Measurements from ENCODE around the gene CELSR1. TPM values are rescaled to one million over a fixed set of nuclear protein-coding genes. Genes with fewer than 3 reads are reported as not detected.

Gene CELSR1
- total RNA-seq, 2 experiments from 2014 or later = 0.08 TPM; not detected in 1

DNA sequence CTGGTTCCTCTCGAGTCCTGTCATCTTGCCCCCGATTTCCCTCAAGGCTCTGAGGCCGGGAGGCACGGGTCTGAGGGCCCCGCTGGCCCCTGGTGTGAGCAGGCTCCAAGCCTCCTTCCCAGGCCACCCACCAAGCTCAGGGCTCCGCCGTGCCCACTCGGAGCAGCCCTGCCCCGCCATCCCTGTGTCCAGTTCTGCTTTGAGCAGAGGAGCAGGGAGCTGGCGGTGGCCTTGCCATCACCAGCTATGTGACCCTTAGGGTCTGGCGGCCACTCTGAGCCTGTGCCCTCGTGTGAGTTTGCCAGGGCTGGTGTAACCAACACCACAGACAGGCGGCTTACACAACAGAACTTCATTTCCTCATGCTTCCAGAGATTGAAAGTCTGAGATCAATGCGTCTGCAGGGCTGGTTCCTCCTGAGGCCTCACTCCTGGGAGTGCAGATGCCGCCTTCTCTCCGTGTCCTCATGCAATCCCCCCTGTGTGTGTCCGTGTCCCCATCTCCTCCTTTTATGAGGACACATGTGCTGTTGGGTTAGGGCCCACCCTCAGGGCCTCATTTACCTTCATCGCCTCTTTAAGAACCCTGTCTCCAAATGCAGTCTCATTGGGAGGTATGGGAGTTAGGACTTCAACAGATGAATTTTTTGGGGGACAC lies 36.5 kb upstream of the CELSR1 start:
- CTCF ChIA-PET = no interaction called here
- no peak for DNase-seq
- POLR2A ChIA-PET = no interaction called here
- no peak for ATAC-seq
- H3K27me3 Mint-ChIP-seq (ENCODE audit: low read depth) = no peaks in the 10 kb centered on the region
- peaks cover 30% of the 10 kb centered on the region for H3K4me1 Mint-ChIP-seq (ENCODE audit: low read depth)
- peaks cover 6% of the 10 kb centered on the region for H3K36me3 Mint-ChIP-seq (ENCODE audit: low read depth)
- no peak overlapping the region for H3K4me3 Mint-ChIP-seq
- peaks cover 11% of the 10 kb centered on the region for H3K9me3 Mint-ChIP-seq (ENCODE audit: insufficient read depth)
- H3K27ac Mint-ChIP-seq = no peak overlapping the region

DNA sequence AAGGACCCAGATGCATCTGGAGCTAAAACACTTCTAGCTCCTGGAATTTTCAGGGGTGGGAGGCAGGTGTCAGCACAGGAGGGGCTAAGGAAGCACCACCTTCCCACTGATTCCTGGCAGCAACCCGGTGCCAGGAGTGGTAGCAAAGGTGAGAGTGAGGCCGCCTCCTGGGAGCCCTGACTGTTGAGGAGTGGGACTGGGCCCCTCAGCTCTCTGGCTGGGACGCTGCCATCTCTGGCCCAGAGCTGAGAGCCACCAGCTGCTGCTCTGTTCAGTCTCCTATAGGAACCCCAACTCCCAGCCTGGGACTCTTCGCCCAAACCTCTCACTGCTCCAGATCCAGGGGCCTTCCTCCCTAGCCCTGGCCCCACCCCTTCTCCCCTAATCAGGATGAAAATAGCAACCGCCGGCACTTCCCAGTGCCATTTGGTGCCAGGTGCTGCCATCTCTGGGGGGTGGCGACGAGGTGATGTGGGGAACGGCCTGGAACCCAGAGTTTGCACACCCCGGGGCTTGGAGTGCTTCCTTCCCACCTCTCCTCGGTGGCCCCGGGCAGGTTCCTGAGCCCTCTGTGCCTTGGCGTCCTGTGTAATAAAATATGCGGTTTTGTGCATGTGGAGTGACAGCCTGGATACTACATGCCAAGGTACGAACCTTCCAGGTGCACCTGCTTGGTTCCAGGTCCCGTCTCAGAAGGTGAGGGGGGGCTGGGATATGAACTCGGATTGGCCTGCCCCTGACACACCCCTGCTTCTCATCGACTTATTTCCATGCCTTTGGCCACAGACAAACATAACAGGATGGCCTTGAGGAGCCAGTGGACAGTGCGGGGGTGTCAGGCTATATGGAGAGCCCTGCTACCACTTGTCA lies 35.7 kb upstream of the CELSR1 start:
- POLR2A ChIA-PET = no interaction called here
- DNase-seq (no peak), ATAC-seq (no peak)
- CTCF ChIA-PET = interaction anchor here (1.8 kb wide), 1 partner anchor 9 kb away, joined by 8 read pairs; no protein-coding TSS in a partner anchor
- Mint-ChIP-seq H3K36me3 (ENCODE audit: low read depth) (peaks cover 6% of the 10 kb centered on the region), H3K4me1 (ENCODE audit: low read depth) (peaks cover 22% of the 10 kb centered on the region), H3K4me3 (no peak overlapping the region), H3K9me3 (ENCODE audit: insufficient read depth) (peaks cover 11% of the 10 kb centered on the region), H3K27me3 (ENCODE audit: low read depth) (no peaks in the 10 kb centered on the region), H3K27ac (no peak overlapping the region)

DNA sequence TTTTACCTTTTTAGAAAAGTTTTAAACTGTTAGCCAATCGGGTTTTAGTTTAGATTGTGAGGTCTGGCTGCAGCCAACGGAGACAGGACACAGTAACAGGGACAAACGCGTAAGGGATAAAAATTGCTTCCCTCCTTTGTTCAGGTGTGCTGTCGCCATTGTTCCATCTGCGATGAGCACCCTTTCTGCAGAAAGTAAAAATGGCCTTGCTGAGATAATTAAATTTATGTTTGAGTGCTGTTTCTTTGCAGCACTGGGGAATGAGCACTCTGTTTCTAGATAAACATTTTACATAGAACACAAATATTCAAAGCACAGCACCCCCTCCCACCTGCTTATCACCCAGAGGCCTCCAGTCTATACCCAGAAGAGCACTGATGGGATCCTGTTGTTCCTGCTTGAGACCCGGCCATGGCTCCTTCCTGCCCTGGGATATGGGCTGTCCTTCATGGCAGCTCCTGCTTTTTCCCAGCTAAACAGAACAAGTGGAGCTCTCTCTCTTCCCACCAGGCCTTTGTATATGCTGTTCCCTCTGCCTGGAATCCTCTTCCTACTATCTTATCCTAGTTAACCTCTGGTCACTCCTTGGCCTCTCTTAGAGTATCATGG lies 34.3 kb upstream of the CELSR1 start:
- peaks cover 16% of the 10 kb centered on the region for H3K4me1 Mint-ChIP-seq (ENCODE audit: low read depth)
- H3K27ac Mint-ChIP-seq = no peak overlapping the region
- no peak overlapping the region for H3K4me3 Mint-ChIP-seq
- ATAC-seq (no peak), DNase-seq (no peak)
- peaks cover 4% of the 10 kb centered on the region for H3K36me3 Mint-ChIP-seq (ENCODE audit: low read depth)
- peaks cover 11% of the 10 kb centered on the region for H3K9me3 Mint-ChIP-seq (ENCODE audit: insufficient read depth)
- ChIA-PET POLR2A (no interaction called here), CTCF (interaction anchor here (1.8 kb wide), 1 partner anchor 8 kb away, joined by 8 read pairs; no protein-coding TSS in a partner anchor)
- no peaks in the 10 kb centered on the region for H3K27me3 Mint-ChIP-seq (ENCODE audit: low read depth)

DNA sequence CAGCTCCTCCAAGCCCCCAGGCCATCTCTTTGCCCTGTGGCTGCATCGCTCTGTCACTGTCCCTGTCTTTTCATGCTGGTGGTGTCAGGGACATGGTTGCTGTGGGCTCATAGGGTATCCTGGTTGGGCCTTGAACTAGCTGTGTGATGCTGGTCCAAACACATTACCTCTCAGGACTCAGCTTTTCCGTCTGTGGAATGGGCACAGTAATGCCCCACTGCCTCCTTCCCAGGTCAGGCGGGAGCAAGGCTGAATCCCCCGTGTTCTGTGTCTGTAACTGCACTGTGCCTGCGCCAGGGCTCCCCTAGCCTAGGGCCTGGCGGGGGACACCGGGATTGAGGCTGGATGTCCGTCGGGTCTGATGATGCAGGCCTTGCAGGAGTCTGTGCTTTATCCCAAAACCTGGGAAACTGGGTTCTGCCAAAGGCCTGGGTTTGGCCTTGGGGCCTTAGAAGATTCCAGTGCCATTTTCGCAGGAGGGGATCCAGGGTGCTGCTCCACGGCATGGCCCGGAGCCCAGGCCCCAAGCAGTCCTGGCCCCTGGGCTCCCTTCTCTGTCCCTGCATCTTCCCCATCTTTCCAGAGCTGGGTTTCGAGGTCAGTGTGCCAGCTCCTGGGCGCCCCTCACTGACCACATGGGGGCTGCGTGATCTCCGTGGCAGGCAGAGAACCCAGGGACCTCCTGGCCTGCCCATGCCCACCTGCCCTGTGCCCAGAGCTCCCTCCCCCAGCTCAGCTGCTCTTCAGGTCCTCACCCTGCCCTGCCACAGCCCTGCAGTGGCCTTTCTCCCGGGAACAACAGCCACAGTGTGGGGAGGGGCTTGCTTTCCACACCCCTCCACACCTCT lies 32.7 kb upstream of the CELSR1 start:
- Mint-ChIP-seq H3K4me1 (ENCODE audit: low read depth) (peaks cover 3% of the 10 kb centered on the region), H3K27me3 (ENCODE audit: low read depth) (no peaks in the 10 kb centered on the region), H3K27ac (no peak overlapping the region), H3K9me3 (ENCODE audit: insufficient read depth) (peaks cover 11% of the 10 kb centered on the region), H3K36me3 (ENCODE audit: low read depth) (peaks cover 4% of the 10 kb centered on the region), H3K4me3 (no peak overlapping the region)
- CTCF ChIA-PET = interaction anchor here (0.8 to 1.0 kb wide), 3 partner anchors 9 to 233 kb away, joined by 3 to 4 read pairs (median 4); no protein-coding TSS in a partner anchor
- POLR2A ChIA-PET = no interaction called here
- DNase-seq (no peak), ATAC-seq (no peak)

DNA sequence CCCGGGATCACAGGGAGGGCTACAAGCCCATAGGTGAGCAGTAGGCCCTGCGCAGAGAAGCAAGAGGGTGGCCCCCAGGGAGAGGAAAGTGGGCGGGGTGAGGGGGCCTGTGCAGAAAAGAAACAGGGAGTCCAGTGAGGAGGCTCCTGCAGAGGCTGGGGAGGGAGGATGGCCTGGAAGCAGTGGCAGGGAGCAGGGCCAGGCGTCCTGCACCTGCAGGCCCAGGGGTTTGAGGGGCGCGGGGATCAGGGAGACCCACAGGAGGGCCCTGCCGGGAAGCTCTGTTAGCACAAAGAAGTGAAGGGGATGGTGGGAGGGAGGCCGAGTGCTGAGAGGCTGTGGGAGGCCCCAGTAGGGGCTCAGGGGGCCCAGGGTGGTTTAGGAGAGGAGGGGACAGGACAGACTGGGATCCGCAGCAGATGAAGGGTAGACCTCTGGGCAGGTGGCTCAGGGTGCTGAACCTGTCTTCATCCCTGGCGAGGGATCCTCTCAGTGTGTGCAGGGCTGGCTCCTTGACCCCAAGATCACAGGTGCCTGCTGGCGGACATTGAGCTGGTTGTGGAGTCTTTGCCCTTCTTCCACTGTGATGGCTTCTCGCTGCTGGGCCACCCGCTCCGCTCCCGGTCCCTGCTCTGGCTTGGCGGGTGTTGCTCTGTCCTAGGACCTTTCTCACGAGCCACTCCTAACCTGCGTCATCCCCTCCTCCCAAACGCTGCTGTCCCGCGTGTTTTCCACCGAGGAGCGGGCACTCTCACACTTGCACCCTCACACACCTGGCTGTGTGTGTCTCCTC lies 31.8 kb upstream of the CELSR1 start:
- H3K27me3 Mint-ChIP-seq (ENCODE audit: low read depth) = no peaks in the 10 kb centered on the region
- peaks cover 4% of the 10 kb centered on the region for H3K36me3 Mint-ChIP-seq (ENCODE audit: low read depth)
- H3K4me3 Mint-ChIP-seq = no peak overlapping the region
- CTCF ChIA-PET = interaction anchor here (0.8 kb wide), 1 partner anchor 222 kb away, joined by 3 read pairs; no protein-coding TSS in a partner anchor
- ATAC-seq (peak; percentile 29), DNase-seq (no peak)
- no peak overlapping the region for H3K27ac Mint-ChIP-seq
- peaks cover 11% of the 10 kb centered on the region for H3K9me3 Mint-ChIP-seq (ENCODE audit: insufficient read depth)
- H3K4me1 Mint-ChIP-seq (ENCODE audit: low read depth) = no peaks in the 10 kb centered on the region
- POLR2A ChIA-PET = no interaction called here

DNA sequence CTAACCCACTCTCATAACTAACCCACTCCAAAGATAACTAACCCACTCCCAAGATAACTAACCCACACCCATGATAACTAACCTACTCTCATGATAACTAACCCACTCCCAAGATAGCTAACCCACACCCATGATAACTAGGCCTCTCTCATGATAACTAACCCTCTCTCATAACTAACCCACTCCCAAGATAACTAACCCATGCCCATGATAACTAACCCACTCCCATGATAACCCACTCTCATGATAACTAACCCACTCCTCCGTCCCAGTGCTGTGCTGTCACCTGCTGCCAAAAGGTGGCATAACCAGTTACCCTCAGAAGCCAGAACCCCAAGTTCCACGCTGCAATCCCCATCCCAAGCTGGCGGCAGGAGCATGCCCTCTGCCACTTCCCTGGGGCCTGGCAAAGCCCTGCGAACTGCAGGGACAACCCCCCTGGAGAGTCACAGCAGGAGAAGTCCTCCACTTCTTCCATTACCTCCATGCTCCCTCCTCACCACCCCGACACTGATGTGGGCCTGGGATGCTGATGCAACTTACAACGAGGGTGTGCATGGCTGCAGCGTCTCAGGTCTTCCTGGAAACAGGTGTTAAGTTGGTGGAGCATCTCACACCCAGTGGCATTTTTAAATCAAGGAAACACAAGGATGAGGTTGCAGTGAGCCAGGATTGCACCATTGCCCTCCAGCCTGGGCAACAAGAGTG lies 30.8 kb upstream of the CELSR1 start:
- no peaks in the 10 kb centered on the region for H3K27me3 Mint-ChIP-seq (ENCODE audit: low read depth)
- ATAC-seq = no peak
- peak overlapping the region; percentile 7 for H3K27ac Mint-ChIP-seq
- CTCF ChIA-PET = no interaction called here
- no peak overlapping the region for H3K4me3 Mint-ChIP-seq
- peaks cover 4% of the 10 kb centered on the region for H3K36me3 Mint-ChIP-seq (ENCODE audit: low read depth)
- POLR2A ChIA-PET = no interaction called here
- peaks cover 11% of the 10 kb centered on the region for H3K9me3 Mint-ChIP-seq (ENCODE audit: insufficient read depth)
- peaks cover 7% of the 10 kb centered on the region for H3K4me1 Mint-ChIP-seq (ENCODE audit: low read depth)
- no peak for DNase-seq

DNA sequence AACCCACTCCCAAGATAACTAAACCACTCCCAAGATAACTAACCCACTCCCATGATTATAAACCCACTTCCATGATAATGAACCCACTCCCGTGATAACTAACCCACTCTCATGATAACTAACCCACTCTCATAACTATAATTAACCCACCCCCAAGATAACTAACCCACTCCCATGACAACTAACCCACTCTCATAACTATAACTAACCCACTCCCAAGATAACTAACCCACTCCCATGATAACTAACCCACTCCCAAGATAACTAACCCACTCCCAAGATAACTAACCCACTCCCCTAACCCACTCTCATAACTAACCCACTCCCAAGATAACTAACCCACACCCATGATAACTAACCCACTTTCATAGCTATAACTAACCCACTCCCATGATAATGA lies 30.1 kb upstream of the CELSR1 start:
- H3K27me3 Mint-ChIP-seq (ENCODE audit: low read depth) = no peaks in the 10 kb centered on the region
- DNase-seq = no peak
- ATAC-seq = no peak
- H3K36me3 Mint-ChIP-seq (ENCODE audit: low read depth) = peaks cover 4% of the 10 kb centered on the region
- H3K27ac Mint-ChIP-seq = no peak overlapping the region
- CTCF ChIA-PET = no interaction called here
- H3K4me1 Mint-ChIP-seq (ENCODE audit: low read depth) = peaks cover 8% of the 10 kb centered on the region
- H3K9me3 Mint-ChIP-seq (ENCODE audit: insufficient read depth) = peaks cover 11% of the 10 kb centered on the region
- POLR2A ChIA-PET = no interaction called here
- H3K4me3 Mint-ChIP-seq = no peak overlapping the region

DNA sequence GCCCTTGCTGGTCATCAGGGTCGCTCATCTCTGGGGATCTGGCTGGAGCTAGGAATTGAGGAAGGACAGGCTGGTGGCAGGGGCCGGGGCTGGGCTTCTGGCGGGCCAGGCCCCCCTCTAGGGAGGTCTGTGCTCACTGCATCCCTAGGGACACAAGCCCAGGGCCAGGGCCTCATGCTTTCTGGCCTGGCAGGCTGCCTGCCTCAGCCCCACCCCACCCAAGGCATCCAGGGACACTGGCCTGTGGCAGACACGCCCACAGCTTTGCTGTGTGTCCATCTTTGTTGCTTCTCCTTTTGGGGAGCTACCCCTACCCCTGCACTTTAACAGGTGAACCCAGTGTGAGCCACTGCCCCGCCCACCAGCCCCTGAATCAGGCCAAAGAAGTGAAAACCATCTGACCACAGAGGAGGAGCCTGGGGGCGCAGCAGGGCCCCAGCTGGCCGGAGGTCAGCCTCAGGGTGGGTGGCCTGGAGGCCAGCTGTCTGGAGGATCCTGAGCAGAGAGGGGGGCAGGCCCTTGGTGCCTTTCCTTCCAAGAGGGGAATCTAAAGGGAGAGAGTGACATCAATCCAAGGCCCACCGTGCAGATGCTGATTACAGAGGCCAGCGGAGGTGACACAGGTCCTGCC lies 26.8 kb upstream of the CELSR1 start:
- no peaks in the 10 kb centered on the region for H3K9me3 Mint-ChIP-seq (ENCODE audit: insufficient read depth)
- ChIA-PET CTCF (interaction anchor here (1.0 to 2.6 kb wide), 28 partner anchors 8 to 276 kb away, joined by 3 to 20 read pairs (median 5); partner anchors contain the start of gene TBC1D22A), POLR2A (interaction anchor here (0.7 kb wide), 1 partner anchor 172 kb away, joined by 3 read pairs; no protein-coding TSS in a partner anchor)
- DNase-seq = no peak
- H3K4me3 Mint-ChIP-seq = no peak overlapping the region
- no peaks in the 10 kb centered on the region for H3K36me3 Mint-ChIP-seq (ENCODE audit: low read depth)
- peaks cover 4% of the 10 kb centered on the region for H3K27me3 Mint-ChIP-seq (ENCODE audit: low read depth)
- no peak for ATAC-seq
- peaks cover 22% of the 10 kb centered on the region for H3K4me1 Mint-ChIP-seq (ENCODE audit: low read depth)
- H3K27ac Mint-ChIP-seq = peak overlapping the region; percentile 60

DNA sequence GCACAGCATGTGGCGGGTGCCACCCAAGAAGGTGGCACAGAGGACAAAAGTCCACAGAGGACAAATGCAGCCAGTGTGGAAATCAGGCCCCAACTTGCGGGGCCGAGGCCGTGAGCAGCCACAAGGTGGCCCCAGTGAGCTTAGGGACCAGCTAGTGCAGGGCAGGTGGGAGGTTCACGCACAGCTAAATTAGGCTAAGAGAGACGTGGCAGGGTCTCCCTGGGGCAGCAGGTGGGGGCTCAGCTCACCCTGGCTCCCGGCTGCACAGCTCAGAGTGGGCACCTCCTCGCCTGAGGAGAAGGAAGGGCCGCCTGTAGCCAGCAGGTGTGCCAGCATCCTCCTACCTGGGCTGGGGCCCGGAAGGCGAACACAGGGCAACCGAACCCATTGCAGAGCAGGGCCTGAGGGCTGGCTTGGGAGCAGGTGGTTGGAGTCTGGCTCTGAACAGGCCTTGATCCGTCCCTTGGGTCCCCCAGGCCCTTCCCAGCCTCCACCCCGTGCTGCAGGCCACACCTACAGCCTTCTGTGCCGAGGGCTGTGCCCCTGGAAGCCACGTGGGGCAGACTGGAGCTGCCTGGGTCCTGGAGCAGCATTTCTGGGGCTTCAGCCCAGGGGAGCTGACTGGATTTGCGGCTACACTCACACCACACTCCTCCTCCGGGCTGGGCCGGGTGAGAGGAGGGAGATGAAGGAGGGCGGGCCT lies 26.1 kb upstream of the CELSR1 start:
- Mint-ChIP-seq H3K27me3 (ENCODE audit: low read depth) (peaks cover 4% of the 10 kb centered on the region), H3K36me3 (ENCODE audit: low read depth) (no peaks in the 10 kb centered on the region), H3K4me1 (ENCODE audit: low read depth) (peaks cover 22% of the 10 kb centered on the region), H3K9me3 (ENCODE audit: insufficient read depth) (no peaks in the 10 kb centered on the region), H3K27ac (peak overlapping the region; percentile 61), H3K4me3 (no peak overlapping the region)
- ATAC-seq (peak; percentile 91), DNase-seq (peak; percentile 83)
- ChIA-PET CTCF (interaction anchor here (0.7 to 2.6 kb wide), 40 partner anchors 9 to 276 kb away, joined by 3 to 20 read pairs (median 4); partner anchors contain the start of gene TBC1D22A), POLR2A (interaction anchor here (0.7 to 1.0 kb wide), 3 partner anchors 14 to 173 kb away, joined by 3 to 5 read pairs (median 3); no protein-coding TSS in a partner anchor)
